Measurements from ENCODE around the gene ASIC1. TPM values are rescaled to one million over a fixed set of nuclear protein-coding genes. Genes with fewer than 3 reads are reported as not detected.

ASIC1 gene
- total RNA-seq, 1 donor from 2014 or later, result 0.99 TPM

DNA sequence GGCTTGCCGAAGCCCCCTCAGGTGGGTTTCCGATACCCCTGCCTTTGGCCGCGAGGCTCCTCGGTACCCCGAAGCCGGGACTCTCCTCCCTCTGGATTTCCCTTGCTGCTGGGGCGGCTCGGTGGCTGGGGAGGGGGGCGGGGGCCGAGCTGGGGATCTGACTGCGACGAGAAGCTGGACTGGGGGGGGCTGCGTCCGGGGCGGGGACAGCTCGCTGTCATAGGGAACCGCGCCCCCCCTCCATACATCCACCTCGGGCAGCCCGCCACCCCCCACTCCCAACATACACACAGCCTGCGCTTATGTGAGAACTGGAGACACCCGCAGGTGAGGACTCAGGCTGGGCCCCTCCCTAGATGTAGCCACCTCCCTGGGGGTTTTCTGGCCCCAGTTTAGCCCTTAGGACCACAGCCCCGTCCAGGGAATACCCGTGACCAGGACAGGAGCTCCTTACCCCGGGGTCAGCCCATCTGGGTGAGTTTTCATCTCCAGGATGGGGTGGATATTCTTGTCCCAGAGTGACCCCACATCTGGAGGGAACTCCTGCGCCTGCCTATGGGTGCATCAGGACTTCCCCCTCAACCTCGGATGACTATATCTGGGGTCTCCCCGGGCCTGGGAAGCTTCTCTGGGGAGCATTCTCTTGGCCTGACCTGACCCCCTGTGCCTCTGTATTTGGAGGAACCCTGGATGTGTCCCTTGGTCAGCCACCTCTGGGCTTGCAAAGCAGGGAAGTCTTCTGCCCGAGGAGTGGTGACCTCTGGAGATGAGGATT is 687 bp downstream of the ASIC1 start:
- DNase-seq (no peak), ATAC-seq (no peak)
- intact Hi-C loops (cut with micrococcal nuclease), result loop anchor here (5.0 kb wide), 1 partner anchor 91 kb away; no protein-coding TSS in a partner anchor

- DNase-seq (no peak), ATAC-seq (no peak)
- intact Hi-C loops (cut with micrococcal nuclease), result loop anchor here (5.0 kb wide), 1 partner anchor 92 kb away; no protein-coding TSS in a partner anchor
Measured at GRCh38 chr12:50058743-50059312, 1.4 kb downstream of the ASIC1 start.

DNA sequence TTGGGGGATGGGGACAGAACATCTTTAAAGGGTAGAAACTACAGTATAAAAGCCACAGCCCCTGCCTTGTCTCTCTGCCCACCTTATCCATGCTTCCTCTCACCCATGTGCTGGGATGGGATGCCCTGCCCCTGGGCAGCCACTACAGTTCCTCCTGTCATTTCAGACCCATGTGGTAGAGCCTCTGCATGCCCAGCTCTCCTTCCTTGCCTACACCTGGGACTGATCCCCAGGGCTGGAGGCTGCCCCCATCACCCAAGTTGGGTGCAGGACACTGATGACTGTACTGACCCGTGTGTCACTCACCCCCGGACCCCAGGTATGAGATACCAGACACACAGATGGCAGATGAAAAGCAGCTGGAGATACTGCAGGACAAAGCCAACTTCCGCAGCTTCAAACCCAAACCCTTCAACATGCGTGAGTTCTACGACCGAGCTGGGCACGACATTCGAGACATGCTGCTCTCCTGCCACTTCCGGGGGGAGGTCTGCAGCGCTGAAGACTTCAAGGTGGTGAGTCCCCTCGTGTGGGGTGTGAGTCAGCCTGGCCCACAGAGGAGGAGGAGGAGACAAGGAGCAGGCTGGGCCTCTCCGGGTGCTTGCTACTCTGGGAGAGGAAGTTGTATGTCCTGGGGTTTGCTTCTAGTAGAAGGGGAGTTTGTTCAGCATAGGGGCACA is 2.2 kb downstream of the ASIC1 start:
- ATAC-seq, result no peak
- intact Hi-C loops (cut with micrococcal nuclease), result loop anchor here (5.0 to 10.0 kb wide), 2 partner anchors 92 to 195 kb away; no protein-coding TSS in a partner anchor
- DNase-seq, result no peak

DNA sequence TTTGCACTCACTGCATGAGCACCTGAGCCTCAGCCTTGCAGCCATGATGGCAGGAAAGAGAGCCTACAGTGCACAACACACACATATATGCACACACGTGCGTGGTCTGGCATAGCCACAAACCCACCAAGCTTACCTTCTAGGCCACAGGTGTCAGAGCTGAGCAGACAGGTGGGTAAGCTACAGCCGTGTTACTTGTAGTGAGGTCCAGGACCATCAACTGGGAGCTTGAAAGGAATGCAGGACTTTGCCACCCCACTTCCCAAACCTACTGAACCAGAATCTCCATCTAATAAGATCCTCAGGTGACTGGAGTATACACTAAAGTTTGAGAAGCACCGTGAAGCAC is 2.7 kb downstream of the ASIC1 start:
- ATAC-seq (no peak), DNase-seq (no peak)
- intact Hi-C loops (cut with micrococcal nuclease), result loop anchor here (10.0 kb wide), 1 partner anchor 195 kb away; no protein-coding TSS in a partner anchor

DNA sequence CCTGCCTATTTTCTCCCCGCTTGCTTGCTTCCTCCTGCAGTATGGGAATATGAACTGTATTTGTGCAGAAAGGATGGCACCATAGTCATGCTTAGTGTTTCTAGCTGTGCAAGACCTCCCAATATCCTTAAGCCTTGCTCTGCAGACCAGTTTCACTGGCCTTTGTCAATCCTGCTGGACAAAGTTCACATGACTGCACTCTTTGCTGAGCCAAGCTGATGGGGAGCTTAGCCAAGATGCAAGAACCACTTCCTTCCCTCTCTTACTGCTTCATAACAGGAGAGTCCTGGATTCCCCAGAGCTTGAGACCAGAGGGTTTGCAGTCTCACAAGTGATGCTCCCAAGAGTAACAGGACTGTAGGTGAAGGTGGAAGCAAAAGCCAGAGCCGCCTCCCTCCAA is 3.8 kb downstream of the ASIC1 start:
- DNase-seq (no peak), ATAC-seq (no peak)
- intact Hi-C loops (cut with micrococcal nuclease), result loop anchor here (10.0 kb wide), 1 partner anchor 196 kb away; no protein-coding TSS in a partner anchor

DNA sequence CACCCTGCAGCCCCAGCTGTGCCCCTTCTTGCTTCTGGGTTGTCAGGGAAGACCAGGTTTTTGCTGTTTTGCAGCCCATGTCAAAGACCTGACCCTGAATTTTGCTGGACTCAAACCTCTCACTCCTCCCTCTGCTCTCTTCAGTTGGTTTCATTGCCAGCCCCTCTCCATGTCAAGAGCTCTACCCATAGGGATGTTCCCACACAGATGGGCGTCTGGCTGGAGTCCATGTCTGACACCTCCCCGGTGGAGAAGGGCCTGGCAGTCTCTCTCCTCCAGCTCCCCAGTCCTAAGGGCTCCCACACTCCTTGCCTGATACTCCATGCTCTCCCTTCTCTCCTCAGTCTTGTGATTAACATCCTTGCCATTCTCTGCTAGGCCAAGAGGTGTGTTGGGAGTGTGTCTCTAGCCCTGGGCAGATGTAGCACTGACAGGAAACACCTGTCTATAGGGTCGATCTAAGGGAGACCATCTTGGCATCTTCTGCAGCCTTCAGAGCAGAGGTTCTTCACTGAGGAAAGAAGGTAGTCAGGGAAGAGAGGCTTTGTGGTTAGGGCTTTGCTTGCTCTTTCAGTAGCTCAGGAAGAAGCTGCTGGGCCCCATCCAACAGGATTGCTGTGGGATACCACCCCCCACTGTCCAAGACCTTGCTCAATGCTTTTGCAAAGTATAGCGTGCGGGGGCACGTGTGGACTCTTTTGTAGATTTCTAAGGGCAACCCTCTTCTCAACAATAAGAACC is 4.7 kb downstream of the ASIC1 start:
- DNase-seq, result no peak
- intact Hi-C loops (cut with micrococcal nuclease), result loop anchor here (10.0 kb wide), 1 partner anchor 197 kb away; no protein-coding TSS in a partner anchor
- no peak for ATAC-seq

GRCh38 chr12:50062728-50063460 is 5.5 kb downstream of the ASIC1 start:
- ATAC-seq (no peak), DNase-seq (no peak)
- intact Hi-C loops (cut with micrococcal nuclease), result loop anchor here (10.0 kb wide), 1 partner anchor 198 kb away; no protein-coding TSS in a partner anchor

- ATAC-seq, result no peak
- intact Hi-C loops (cut with micrococcal nuclease), result loop anchor here (5.0 to 10.0 kb wide), 2 partner anchors 96 to 201 kb away; no protein-coding TSS in a partner anchor
- DNase-seq, result no peak
Measured at GRCh38 chr12:50065726-50066310, 8.4 kb downstream of the ASIC1 start.

GRCh38 chr12:50066402-50066801 is 9.0 kb downstream of the ASIC1 start:
- DNase-seq (no peak), ATAC-seq (peak; percentile 55)
- intact Hi-C loops (cut with micrococcal nuclease), result loop anchor here (5.0 to 10.0 kb wide), 2 partner anchors 96 to 202 kb away; no protein-coding TSS in a partner anchor

DNA sequence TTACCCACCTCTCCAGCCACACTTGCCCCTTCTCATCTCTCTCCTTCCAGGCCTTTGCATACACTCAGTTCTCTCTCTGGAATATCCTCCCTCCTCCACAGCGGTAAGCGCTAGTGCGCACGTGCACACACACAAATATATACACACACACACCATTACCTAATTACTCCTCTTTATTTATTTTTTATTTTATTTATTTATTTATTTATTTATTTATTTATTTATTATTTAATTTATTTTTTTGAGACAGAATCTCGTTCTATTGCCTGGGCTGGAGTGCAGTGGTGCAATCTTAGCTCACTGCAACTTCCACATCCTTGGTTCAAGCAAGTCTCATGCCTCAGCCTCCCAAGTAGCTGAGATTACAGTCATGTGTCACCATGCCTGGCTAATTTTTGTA is 11.7 kb downstream of the ASIC1 start:
- intact Hi-C loops (cut with micrococcal nuclease), result loop anchor here (5.0 to 10.0 kb wide), 2 partner anchors 93 to 204 kb away; no protein-coding TSS in a partner anchor
- DNase-seq (no peak), ATAC-seq (no peak)

DNA sequence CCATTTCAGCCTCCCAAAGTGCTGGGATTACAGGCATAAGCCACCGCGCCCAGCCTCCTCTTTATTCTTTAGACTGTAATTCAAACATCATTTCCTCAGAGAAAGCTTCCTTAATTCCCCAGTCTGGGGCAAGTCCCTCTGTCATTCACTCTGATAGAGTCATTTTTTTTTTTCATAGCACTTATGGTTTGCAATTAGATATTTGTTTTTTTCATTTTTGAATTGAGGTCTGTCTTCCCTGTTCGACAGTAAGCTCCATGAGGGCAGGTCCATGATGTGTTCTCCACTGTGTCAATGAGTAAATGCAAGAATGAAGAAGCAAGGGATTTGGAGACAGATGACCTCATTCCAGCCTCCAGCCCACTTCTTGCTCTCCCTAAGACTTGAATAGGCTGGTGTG is 12.1 kb downstream of the ASIC1 start:
- intact Hi-C loops (cut with micrococcal nuclease), result loop anchor here (5.0 to 10.0 kb wide), 2 partner anchors 93 to 205 kb away; no protein-coding TSS in a partner anchor

DNA sequence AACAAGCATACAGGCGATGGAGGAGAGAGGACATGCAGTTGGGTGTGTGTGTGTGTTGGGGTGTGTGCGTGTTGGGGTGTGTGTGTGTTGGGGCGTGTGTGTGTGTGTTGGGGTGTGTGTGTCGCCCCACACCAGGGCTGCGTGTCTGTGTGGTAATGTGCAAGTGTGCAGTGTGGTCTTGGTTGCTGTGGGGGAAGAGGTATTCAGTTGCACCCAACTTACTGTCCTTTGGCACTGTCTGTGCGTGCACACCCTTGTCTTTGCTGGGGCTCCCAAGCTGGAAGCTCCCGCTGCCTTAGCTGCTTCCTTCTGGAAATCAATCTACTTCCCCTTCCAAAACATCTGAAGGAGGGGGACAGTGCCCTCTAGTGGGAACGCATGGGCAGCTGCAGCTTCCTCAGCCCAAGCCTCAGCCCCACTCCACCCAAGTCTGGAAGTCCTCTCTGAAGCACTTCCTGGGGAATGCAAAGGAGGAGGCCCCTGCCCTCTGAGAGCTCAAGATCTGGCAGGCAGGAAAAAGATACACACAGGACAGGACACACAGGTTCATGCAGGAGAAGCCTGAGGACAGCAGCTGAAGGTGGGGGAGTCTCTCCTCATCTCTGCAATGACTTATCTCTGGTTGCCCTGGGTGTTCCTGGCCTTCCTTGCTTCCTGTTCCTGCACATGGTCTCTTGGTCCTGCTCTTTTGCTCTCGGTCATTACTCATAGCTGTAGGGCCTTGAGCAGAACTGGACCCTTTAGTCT is 13.1 kb downstream of the ASIC1 start:
- peak; percentile 81 for ATAC-seq
- peak; percentile 79 for DNase-seq
- intact Hi-C loops (cut with micrococcal nuclease), result no loop called here

More for the DNA sequence above, 12.1 kb downstream of the ASIC1 start:
- DNase-seq, result no peak
- ATAC-seq, result no peak

DNA sequence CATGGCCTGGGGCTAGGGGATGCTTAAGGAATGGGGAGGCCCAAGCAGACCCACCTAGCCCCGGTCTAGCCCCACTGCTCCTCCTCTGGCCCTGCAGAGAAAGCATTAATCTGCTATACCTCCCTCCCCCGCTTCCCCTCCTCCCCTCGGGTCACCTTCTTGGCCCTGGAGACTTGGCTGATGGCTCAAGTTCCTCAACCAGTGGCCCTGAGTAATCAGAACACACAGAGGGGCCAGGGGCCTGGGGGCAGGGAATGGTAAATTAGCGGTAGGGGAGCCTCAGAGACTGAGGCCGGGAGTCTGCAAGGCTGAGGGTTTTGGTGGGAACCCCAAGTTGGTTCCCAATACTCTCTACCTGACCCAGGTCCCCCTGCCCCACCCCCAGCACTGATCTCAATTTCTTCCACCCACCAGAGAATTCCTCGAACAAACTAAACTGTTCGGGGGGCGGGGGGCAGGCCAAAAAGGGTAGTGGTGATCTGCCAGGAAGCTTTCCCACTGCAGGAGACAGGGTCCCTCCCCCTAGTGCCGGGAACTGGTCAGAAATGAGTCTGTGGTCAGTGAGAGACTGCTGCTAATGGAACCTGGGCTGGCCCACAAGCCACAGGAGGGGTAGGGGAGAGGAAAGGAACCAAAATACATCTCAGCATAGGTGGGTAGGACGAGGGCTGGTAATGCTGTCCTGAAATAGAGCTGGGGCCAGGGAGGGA is 15.0 kb downstream of the ASIC1 start:
- DNase-seq, result no peak
- intact Hi-C loops (cut with micrococcal nuclease), result no loop called here
- no peak for ATAC-seq

GRCh38 chr12:50073206-50073605 is 15.8 kb downstream of the ASIC1 start:
- intact Hi-C loops (cut with micrococcal nuclease), result no loop called here
- no peak for ATAC-seq
- DNase-seq, result no peak

DNA sequence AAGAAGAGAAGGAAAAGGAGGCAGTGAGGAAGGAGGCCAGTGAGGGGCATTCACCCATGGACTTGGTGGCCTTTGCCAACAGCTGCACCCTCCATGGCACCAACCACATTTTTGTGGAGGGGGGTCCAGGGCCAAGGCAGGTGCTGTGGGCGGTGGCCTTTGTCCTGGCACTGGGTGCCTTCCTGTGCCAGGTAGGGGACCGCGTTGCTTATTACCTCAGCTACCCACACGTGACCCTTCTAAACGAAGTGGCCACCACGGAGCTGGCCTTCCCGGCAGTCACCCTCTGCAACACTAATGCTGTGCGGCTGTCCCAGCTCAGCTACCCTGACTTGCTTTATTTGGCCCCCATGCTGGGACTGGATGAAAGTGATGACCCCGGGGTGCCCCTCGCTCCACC is 16.3 kb downstream of the ASIC1 start:
- no peak for DNase-seq
- intact Hi-C loops (cut with micrococcal nuclease), result no loop called here
- no peak for ATAC-seq

GRCh38 chr12:50074936-50075807 is 17.8 kb downstream of the ASIC1 start:
- intact Hi-C loops (cut with micrococcal nuclease), result no loop called here
- DNase-seq (peak; percentile 88), ATAC-seq (peak; percentile 89)
